K562 (cell line): ENCODE measurements around the gene ERCC1. TPM values are rescaled to one million over a fixed set of nuclear protein-coding genes. Genes with fewer than 3 reads are reported as not detected.
A peak's percentile ranks its signal among the peaks of the same experiment; 100 is the strongest.

ENCODE experiments used
- BDP1 ChIP-seq: IDR thresholded peaks from 3 replicates; pipeline ENCODE4 v1.6.1; 2011; ENCODE audit not compliant: insufficient read length, insufficient read depth
- BRF1 ChIP-seq: IDR thresholded peaks from 3 replicates; pipeline ENCODE4 v1.6.1; 2011; ENCODE audit warnings: borderline replicate concordance, mild to moderate bottlenecking; ENCODE audit not compliant: insufficient read length; ENCODE audit errors: extremely low read depth
- CBX1 ChIP-seq: sonication (generic); IDR thresholded peaks from 2 replicates; pipeline ENCODE4 v1.6.1; 2016; ENCODE audit warnings: antibody characterized with exemption, low read depth, mild to moderate bottlenecking
- CBX3 ChIP-seq, 2 experiments: IDR thresholded peaks; 1 replicate in 1 of 2; 2 replicates in 1 of 2; pipeline ENCODE4 v1.6.1; 2012; ENCODE audit warnings: inconsistent platforms in 2 of 2, low read length in 2 of 2, borderline replicate concordance in 1 of 2, control low read depth in 1 of 2
- EP400 ChIP-seq: fragments of 450-650 bp; IDR thresholded peaks from 2 replicates; pipeline ENCODE4 v1.6.1; 2017; ENCODE audit warnings: antibody characterized with exemption, mild to moderate bottlenecking, moderate library complexity
- FOS ChIP-seq: IDR thresholded peaks from 3 replicates; pipeline ENCODE4 v1.6.1; 2011; ENCODE audit not compliant: insufficient read length; ENCODE audit errors: extremely low read depth
- GTF2F1 ChIP-seq: IDR thresholded peaks from 2 replicates; pipeline ENCODE4 v1.6.1; 2011; ENCODE audit warnings: low read depth, low read length, improper control_type of control experiment
- KLF1 ChIP-seq: fragments of 450-650 bp; IDR thresholded peaks from 2 replicates; pipeline ENCODE4 v1.6.1; 2016; ENCODE audit warnings: missing genetic modification characterization, missing compliant biosample characterization
- LARP7 ChIP-seq: fragments of 450-650 bp; IDR thresholded peaks from 2 replicates; pipeline ENCODE4 v1.6.1; 2016
- MED1 ChIP-seq: sonication (generic); formaldehyde crosslinking; IDR thresholded peaks from 2 replicates; pipeline ENCODE4 v1.8.1; 2023; ENCODE audit warnings: missing genetic modification reagents, borderline replicate concordance
- POLR3G ChIP-seq: IDR thresholded peaks from 2 replicates; pipeline ENCODE4 v1.6.1; 2011; ENCODE audit not compliant: insufficient read length, insufficient replicate concordance; ENCODE audit errors: extremely low read depth
- PPARD ChIP-seq: fragments of 250-450 bp; sonication (Bioruptor Pico); IDR thresholded peaks from 2 replicates; pipeline ENCODE4 v1.8.0; 2022; ENCODE audit warnings: inconsistent platforms, mild to moderate bottlenecking, moderate library complexity
- SMARCA4 ChIP-seq: fragments of 450-650 bp; IDR thresholded peaks from 2 replicates; pipeline ENCODE4 v1.6.1; 2016
- SP2 ChIP-seq: IDR thresholded peaks from 2 replicates; pipeline ENCODE4 v1.6.1; 2011; ENCODE audit warnings: mild to moderate bottlenecking, low read depth, low read length, moderate library complexity; ENCODE audit not compliant: poor library complexity, severe bottlenecking; ENCODE audit errors: extremely low read depth
- TGIF2 ChIP-seq: sonication (generic); formaldehyde crosslinking; IDR thresholded peaks from 2 replicates; pipeline ENCODE4 v1.8.1; 2022; ENCODE audit warnings: mild to moderate bottlenecking, missing genetic modification reagents, moderate library complexity
- USF2 ChIP-seq: sonication (generic); formaldehyde crosslinking; IDR thresholded peaks from 2 replicates; pipeline ENCODE4 v1.5.0; 2020; ENCODE audit warnings: missing genetic modification reagents
- ZC3H4 ChIP-seq: sonication (generic); formaldehyde crosslinking; IDR thresholded peaks from 2 replicates; pipeline ENCODE4 v1.9.0; 2021; ENCODE audit warnings: missing genetic modification reagents, borderline replicate concordance
- ZNF134 ChIP-seq: fragments of 250-450 bp; sonication (Bioruptor Pico); conservative IDR thresholded peaks from 2 replicates; pipeline ENCODE4 v1.4.0; 2020
- ZNF395 ChIP-seq: fragments of 200-800 bp; sonication (Bioruptor generic); IDR thresholded peaks from 2 replicates; pipeline ENCODE4 v1.6.1; 2017; ENCODE audit warnings: missing genetic modification characterization, missing compliant biosample characterization
- ZNF431 ChIP-seq: sonication (generic); formaldehyde crosslinking; IDR thresholded peaks from 2 replicates; pipeline ENCODE4 v1.8.0; 2022; ENCODE audit warnings: mild to moderate bottlenecking, missing genetic modification reagents
- ZNF445 ChIP-seq: fragments of 250-450 bp; sonication (Bioruptor Pico); IDR thresholded peaks from 2 replicates; pipeline ENCODE4 v1.4.0; 2020; ENCODE audit warnings: low read depth, mild to moderate bottlenecking, moderate library complexity
- ZNF511 ChIP-seq: sonication (generic); formaldehyde crosslinking; IDR thresholded peaks from 2 replicates; pipeline ENCODE4 v1.8.0; 2022; ENCODE audit warnings: mild to moderate bottlenecking, missing genetic modification reagents
- ZNF609 ChIP-seq: sonication (generic); formaldehyde crosslinking; IDR thresholded peaks from 2 replicates; pipeline ENCODE4 v1.8.1; 2023; ENCODE audit warnings: missing genetic modification reagents, mild to moderate bottlenecking, borderline replicate concordance
- polyA plus RNA-seq, 8 experiments: library from polyadenylated mRNA; depleted of rRNA in 4 of 8; stranded (reverse) in 5 of 8; unstranded in 3 of 8; fragments of >200 nt; fragmentation: Nextera tagmentation in 2 of 8; fragmentation: Illumina TruSeq in 1 of 8; extraction: Ambion mirVana in 2 of 8; extraction: Trizol in 1 of 8; gene quantifications; 2 replicates each; pipeline versions ENCODE4 v1.2.1 to v1.2.3, GENCODE V29; 2011 to 2014; ENCODE audit warnings: inconsistent platforms in 1 of 8, missing spikeins in 1 of 8
- total RNA-seq, 7 experiments: library from RNA; depleted of rRNA in 6 of 7; stranded (reverse); fragments of >200 nt in 6 of 7; fragmentation: Illumina TruSeq in 2 of 7; extraction: Trizol in 2 of 7; gene quantifications; 2 replicates each; pipeline versions ENCODE4 v1.2.1 to v1.2.3, GENCODE V29; 2011 to 2021; ENCODE audit warnings: low replicate concordance in 1 of 7

ERCC1 gene
- total and polyA plus RNA-seq, 9 of the 15 experiments (the other 6 are each of a cell fraction or from before 2014, with no cell fraction given), result 9.3 to 92.6 (median 60.0) TPM

GRCh38 chr19:45442408-45442777 lies 18.7 kb upstream of the ERCC1 start (continued):
- TF ChIP-seq MED1 (no peak), FOS (no peak), GTF2F1 (no peak), CBX3 (IDR thresholded peaks at IDR 0.05; ENCODE audit: borderline replicate concordance in 1 of 2, low read length in 2 of 2) (peak in 1 of 2 experiments; percentile 89; a peak in 1 of 3 replicates), POLR3G (no peak), SMARCA4 (no peak), TGIF2 (no peak), LARP7 (no peak), USF2 (no peak), ZC3H4 (CRISPR knock-in tag) (no peak), SP2 (no peak), CBX1 (peak; percentile 98), BDP1 (no peak), ZNF395 (CRISPR knock-in tag) (peak; percentile 66; the same call in 1 of the 2 replicates), ZNF609 (no peak), ZNF431 (CRISPR knock-in tag) (no peak), ZNF445 (no peak), PPARD (no peak), BRF1 (no peak), ZNF134 (CRISPR knock-in tag) (no peak), EP400 (no peak), ZNF511 (CRISPR knock-in tag) (no peak), KLF1 (tag) (no peak)
